Measurements from ENCODE around the gene COA8. TPM values are rescaled to one million over a fixed set of nuclear protein-coding genes. Genes with fewer than 3 reads are reported as not detected.

The COA8 gene
- total and polyA plus RNA-seq, 2 of the 13 experiments (the other 11 are each of a cell fraction or from before 2014, with no cell fraction given): 10.9 to 25.1 TPM

DNA sequence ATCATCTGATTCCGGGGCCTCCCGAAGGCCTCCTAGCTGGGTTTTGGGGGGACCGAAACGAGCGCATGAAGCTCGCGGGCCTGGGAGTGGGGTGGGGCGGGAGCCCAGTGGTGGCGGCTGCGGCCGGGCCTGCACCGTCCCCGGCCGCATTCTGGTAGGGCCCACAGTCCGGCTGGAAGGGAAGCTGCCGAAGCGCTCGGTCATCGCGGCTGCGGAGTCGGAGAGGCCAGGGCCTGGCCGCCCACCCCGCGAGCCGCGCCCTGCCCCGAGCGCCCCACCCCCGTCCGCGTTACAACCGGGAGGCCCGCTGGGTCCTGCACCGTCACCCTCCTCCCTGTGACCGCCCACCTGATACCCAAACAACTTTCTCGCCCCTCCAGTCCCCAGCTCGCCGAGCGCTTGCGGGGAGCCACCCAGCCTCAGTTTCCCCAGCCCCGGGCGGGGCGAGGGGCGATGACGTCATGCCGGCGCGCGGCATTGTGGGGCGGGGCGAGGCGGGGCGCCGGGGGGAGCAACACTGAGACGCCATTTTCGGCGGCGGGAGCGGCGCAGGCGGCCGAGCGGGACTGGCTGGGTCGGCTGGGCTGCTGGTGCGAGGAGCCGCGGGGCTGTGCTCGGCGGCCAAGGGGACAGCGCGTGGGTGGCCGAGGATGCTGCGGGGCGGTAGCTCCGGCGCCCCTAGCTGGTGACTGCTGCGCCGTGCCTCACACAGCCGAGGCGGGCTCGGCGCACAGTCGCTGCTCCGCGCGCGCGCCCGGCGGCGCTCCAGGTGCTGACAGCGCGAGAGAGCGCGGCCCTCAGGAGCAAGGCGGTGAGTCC lies 66.1 kb downstream of the COA8 start, which contains the start of gene KLC1 (continued):
- TF ChIP-seq ZNF878 (CRISPR knock-in tag; IDR thresholded peaks at IDR 0.05) (no peak), SNAI1 (CRISPR knock-in tag; IDR thresholded peaks at IDR 0.05; ENCODE audit: borderline replicate concordance) (no peak), GPN1 (CRISPR knock-in tag; IDR thresholded peaks at IDR 0.05; ENCODE audit: borderline replicate concordance) (no peak), ZFX (CRISPR knock-in tag; IDR thresholded peaks at IDR 0.05; ENCODE audit: low read depth) (peak; percentile 76), SP5 (CRISPR knock-in tag; IDR thresholded peaks at IDR 0.05; ENCODE audit: borderline replicate concordance, low read depth) (no peak), KDM5A (IDR thresholded peaks at IDR 0.05; ENCODE audit: borderline replicate concordance, low read length) (peak; percentile 55; the same call in 1 of the 2 replicates), ZFAT (CRISPR knock-in tag; conservative IDR thresholded peaks at IDR 0.05) (no peak), ARID2 (CRISPR knock-in tag; IDR thresholded peaks at IDR 0.05; ENCODE audit: borderline replicate concordance) (no peak), WIZ (CRISPR knock-in tag; IDR thresholded peaks at IDR 0.05) (no peak), GTF2F1 (IDR thresholded peaks at IDR 0.05; ENCODE audit: low read length) (no peak), SIX4 (CRISPR knock-in tag; IDR thresholded peaks at IDR 0.05) (no peak), ZNF678 (CRISPR knock-in tag; IDR thresholded peaks at IDR 0.05) (peak; percentile 74; the same call in 1 of the 2 replicates), HNRNPUL1 (IDR thresholded peaks at IDR 0.05; ENCODE audit: low read depth, low read length) (no peak), XBP1 (CRISPR knock-in tag; IDR thresholded peaks at IDR 0.05) (no peak), KAT8 (CRISPR knock-in tag; IDR thresholded peaks at IDR 0.05) (peak; percentile 68; the same call in 1 of the 2 replicates), GZF1 (CRISPR knock-in tag; IDR thresholded peaks at IDR 0.05) (0 out of 2 replicates have a peak, but pooled peaks have one; percentile 6), DMAP1 (CRISPR knock-in tag; IDR thresholded peaks at IDR 0.05) (no peak; the same call in 1 of the 2 replicates), NFYB (CRISPR knock-in tag; IDR thresholded peaks at IDR 0.05) (no peak), HCFC1 (IDR thresholded peaks at IDR 0.05; ENCODE audit: low read depth, low read length) (peak; percentile 40; the same call in 1 of the 2 replicates), ZNF709 (CRISPR knock-in tag; IDR thresholded peaks at IDR 0.05) (peak; percentile 81), ZSCAN29 (CRISPR knock-in tag; conservative IDR thresholded peaks at IDR 0.05) (peak; percentile 42; the same call in 1 of the 2 replicates)
- TF ChIP-seq, protein P1, sequence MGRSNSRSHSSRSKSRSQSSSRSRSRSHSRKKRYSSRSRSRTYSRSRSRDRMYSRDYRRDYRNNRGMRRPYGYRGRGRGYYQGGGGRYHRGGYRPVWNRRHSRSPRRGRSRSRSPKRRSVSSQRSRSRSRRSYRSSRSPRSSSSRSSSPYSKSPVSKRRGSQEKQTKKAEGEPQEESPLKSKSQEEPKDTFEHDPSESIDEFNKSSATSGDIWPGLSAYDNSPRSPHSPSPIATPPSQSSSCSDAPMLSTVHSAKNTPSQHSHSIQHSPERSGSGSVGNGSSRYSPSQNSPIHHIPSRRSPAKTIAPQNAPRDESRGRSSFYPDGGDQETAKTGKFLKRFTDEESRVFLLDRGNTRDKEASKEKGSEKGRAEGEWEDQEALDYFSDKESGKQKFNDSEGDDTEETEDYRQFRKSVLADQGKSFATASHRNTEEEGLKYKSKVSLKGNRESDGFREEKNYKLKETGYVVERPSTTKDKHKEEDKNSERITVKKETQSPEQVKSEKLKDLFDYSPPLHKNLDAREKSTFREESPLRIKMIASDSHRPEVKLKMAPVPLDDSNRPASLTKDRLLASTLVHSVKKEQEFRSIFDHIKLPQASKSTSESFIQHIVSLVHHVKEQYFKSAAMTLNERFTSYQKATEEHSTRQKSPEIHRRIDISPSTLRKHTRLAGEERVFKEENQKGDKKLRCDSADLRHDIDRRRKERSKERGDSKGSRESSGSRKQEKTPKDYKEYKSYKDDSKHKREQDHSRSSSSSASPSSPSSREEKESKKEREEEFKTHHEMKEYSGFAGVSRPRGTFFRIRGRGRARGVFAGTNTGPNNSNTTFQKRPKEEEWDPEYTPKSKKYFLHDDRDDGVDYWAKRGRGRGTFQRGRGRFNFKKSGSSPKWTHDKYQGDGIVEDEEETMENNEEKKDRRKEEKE (IDR thresholded peaks at IDR 0.05): no peak
- TF ChIP-seq, protein P2, sequence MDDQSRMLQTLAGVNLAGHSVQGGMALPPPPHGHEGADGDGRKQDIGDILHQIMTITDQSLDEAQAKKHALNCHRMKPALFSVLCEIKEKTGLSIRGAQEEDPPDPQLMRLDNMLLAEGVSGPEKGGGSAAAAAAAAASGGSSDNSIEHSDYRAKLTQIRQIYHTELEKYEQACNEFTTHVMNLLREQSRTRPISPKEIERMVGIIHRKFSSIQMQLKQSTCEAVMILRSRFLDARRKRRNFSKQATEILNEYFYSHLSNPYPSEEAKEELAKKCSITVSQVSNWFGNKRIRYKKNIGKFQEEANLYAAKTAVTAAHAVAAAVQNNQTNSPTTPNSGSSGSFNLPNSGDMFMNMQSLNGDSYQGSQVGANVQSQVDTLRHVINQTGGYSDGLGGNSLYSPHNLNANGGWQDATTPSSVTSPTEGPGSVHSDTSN (CRISPR knock-in tag; IDR thresholded peaks at IDR 0.05; ENCODE audit: borderline replicate concordance): no peak
- TF ChIP-seq, protein P3, sequence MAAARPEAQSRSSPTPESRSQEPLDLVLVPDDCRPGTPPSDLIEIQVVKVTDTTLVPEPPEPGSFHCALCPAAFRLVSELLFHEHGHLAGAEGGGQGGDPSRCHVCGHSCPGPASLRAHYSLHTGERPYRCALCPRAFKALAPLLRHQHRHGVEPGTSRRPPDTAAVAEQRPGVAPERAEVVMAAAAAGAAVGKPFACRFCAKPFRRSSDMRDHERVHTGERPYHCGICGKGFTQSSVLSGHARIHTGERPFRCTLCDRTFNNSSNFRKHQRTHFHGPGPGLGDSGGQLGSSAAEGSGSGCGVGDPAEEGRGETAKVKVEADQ (CRISPR knock-in tag; IDR thresholded peaks at IDR 0.05; ENCODE audit: borderline replicate concordance): no peak

Measured in HepG2 (cell line).